Chondrocyte (in vitro differentiated cells): Measurements from ENCODE around the gene USH2A. TPM values are rescaled to one million over a fixed set of nuclear protein-coding genes. Genes with fewer than 3 reads are reported as not detected.

Experiments used
- DNase-seq: peaks from one replicate; pipeline ENCODE4 v3.0.0; 2021; ENCODE audit warnings: mixed read lengths, low spot score
- H3K27ac Mint-ChIP-seq: one replicate; pipeline ENCODE4 v1.8.0; 2021; ENCODE audit warnings: mild to moderate bottlenecking, moderate library complexity, mixed read lengths; ENCODE audit not compliant: unreplicated experiment
- H3K27me3 Mint-ChIP-seq: 2 replicates; pipeline ENCODE4 v1.8.0; 2021; ENCODE audit warnings: low read depth, mixed read lengths
- H3K36me3 Mint-ChIP-seq: 2 replicates; pipeline ENCODE4 v1.8.0; 2021; ENCODE audit warnings: low read depth, mixed read lengths
- H3K4me1 Mint-ChIP-seq: 2 replicates; pipeline ENCODE4 v1.8.0; 2021; ENCODE audit warnings: low read depth, mild to moderate bottlenecking, mixed read lengths
- H3K4me3 Mint-ChIP-seq: one replicate; pipeline ENCODE4 v1.8.0; 2021; ENCODE audit warnings: mild to moderate bottlenecking, moderate library complexity, mixed read lengths; ENCODE audit not compliant: unreplicated experiment
- H3K9me3 Mint-ChIP-seq: 2 replicates; pipeline ENCODE4 v1.8.0; 2021; ENCODE audit warnings: low read depth, mixed read lengths
- CTCF ChIP-seq: fragments of 200-600 bp; sonication (generic); IDR thresholded peaks from 2 replicates; pipeline ENCODE4 v1.5.0; 2021; ENCODE audit warnings: antibody characterized with exemption, mild to moderate bottlenecking, moderate library complexity
- total RNA-seq: library from RNA; stranded (reverse); gene quantifications from 3 replicates; pipeline ENCODE4 v1.2.1, GENCODE V29; 2021

USH2A gene
- total RNA-seq, 1 donor from 2014 or later: not detected

- TF ChIP-seq CTCF: no peak
- H3K4me1 Mint-ChIP-seq: no peaks in the 10 kb centered on the region
- H3K27ac Mint-ChIP-seq: no peak overlapping the region
- peaks cover 13% of the 10 kb centered on the region for H3K27me3 Mint-ChIP-seq
- H3K4me3 Mint-ChIP-seq: no peak overlapping the region
- no peaks in the 10 kb centered on the region for H3K36me3 Mint-ChIP-seq
- no peaks in the 10 kb centered on the region for H3K9me3 Mint-ChIP-seq
- DNase-seq: no peak
Observed at GRCh38 chr1:215905493-215906115, 517.6 kb downstream of the USH2A start.

- TF ChIP-seq CTCF: no peak
- Mint-ChIP-seq H3K27ac (no peak overlapping the region), H3K9me3 (no peaks in the 10 kb centered on the region), H3K36me3 (no peaks in the 10 kb centered on the region), H3K4me1 (no peaks in the 10 kb centered on the region), H3K4me3 (no peak overlapping the region), H3K27me3 (peaks cover 10% of the 10 kb centered on the region)
- no peak for DNase-seq
Observed at GRCh38 chr1:215900684-215901083, 522.6 kb downstream of the USH2A start.

- Mint-ChIP-seq H3K9me3 (no peaks in the 10 kb centered on the region), H3K4me3 (no peak overlapping the region), H3K36me3 (no peaks in the 10 kb centered on the region), H3K4me1 (no peaks in the 10 kb centered on the region), H3K27me3 (peaks cover 12% of the 10 kb centered on the region), H3K27ac (no peak overlapping the region)
- TF ChIP-seq CTCF: no peak
- no peak for DNase-seq
Observed at GRCh38 chr1:215899901-215900300, 523.3 kb downstream of the USH2A start.

- no peak for DNase-seq
- no peaks in the 10 kb centered on the region for H3K36me3 Mint-ChIP-seq
- H3K27me3 Mint-ChIP-seq: peaks cover 17% of the 10 kb centered on the region
- H3K27ac Mint-ChIP-seq: no peak overlapping the region
- H3K4me3 Mint-ChIP-seq: no peak overlapping the region
- H3K4me1 Mint-ChIP-seq: no peaks in the 10 kb centered on the region
- H3K9me3 Mint-ChIP-seq: no peaks in the 10 kb centered on the region
- TF ChIP-seq CTCF: no peak
Observed at GRCh38 chr1:215895893-215896292, 527.4 kb downstream of the USH2A start.

- no peak overlapping the region for H3K27ac Mint-ChIP-seq
- no peaks in the 10 kb centered on the region for H3K9me3 Mint-ChIP-seq
- no peaks in the 10 kb centered on the region for H3K36me3 Mint-ChIP-seq
- H3K27me3 Mint-ChIP-seq: peaks cover 17% of the 10 kb centered on the region
- no peaks in the 10 kb centered on the region for H3K4me1 Mint-ChIP-seq
- no peak for DNase-seq
- no peak overlapping the region for H3K4me3 Mint-ChIP-seq
- TF ChIP-seq CTCF: no peak
Observed at GRCh38 chr1:215895276-215895675, 528.0 kb downstream of the USH2A start.
